NCI-H1105 (cell line): ENCODE measurements around the gene FOXO3.
"Not testable (repeated sequence)": the region's sequence is repeated elsewhere in the genome, so short reads cannot be mapped to it uniquely, and the experiment has no call there.

Source experiments
- DNase-seq: peaks from one replicate; lab custom pipeline; 2025; lab: John Stamatoyannopoulos, UW

The FOXO3 gene

DNA sequence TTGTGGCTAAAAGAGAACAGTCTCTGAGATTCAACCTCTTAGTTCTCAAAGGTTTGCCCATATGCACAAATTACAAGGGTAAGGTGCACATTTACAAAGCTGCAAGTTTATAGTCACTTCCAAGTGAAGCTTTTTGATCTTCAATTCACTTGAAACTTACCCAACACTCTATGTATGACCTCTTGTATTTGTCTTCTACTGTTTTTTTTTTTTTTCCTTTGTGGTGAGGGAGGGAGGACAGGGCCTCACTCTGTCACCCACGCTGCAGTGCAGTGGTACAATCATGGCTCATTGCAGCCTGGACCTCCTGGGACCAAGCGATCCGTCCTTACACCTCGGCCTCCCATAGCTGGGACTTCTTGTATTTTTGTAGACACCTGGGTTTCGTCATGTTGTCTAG is 4.5 kb upstream of the FOXO3 start:
- no peak for DNase-seq

DNA sequence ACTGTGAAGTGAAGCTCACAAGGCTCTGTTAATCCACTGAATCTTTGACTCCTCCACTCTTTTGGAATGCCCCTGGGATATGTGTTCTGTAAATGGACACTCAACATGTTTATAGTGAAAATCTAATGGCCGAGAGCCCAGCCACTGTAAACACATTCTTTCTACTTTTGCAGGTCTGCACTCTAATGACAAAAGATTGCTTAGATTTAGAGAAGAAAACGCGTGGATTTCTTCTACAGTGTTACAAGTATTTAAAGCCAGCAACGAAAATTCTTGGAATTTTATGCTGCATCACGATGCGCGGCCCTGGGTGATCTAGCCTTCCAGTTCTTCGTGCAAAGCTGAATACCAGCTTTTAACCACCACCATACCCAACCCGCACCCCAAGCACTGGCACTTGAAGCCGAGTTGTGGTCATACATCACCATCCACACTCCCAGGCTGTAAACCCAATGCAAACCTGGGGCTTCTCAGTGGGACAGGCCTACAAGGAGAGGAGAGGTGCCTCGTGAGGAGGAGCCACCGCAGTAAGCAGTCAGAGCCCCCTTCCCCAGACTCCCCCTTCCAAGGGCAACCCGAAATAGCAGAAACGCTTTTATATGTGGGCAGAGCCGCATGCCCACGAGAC is 3.7 kb upstream of the FOXO3 start:
- no peak for DNase-seq

DNA sequence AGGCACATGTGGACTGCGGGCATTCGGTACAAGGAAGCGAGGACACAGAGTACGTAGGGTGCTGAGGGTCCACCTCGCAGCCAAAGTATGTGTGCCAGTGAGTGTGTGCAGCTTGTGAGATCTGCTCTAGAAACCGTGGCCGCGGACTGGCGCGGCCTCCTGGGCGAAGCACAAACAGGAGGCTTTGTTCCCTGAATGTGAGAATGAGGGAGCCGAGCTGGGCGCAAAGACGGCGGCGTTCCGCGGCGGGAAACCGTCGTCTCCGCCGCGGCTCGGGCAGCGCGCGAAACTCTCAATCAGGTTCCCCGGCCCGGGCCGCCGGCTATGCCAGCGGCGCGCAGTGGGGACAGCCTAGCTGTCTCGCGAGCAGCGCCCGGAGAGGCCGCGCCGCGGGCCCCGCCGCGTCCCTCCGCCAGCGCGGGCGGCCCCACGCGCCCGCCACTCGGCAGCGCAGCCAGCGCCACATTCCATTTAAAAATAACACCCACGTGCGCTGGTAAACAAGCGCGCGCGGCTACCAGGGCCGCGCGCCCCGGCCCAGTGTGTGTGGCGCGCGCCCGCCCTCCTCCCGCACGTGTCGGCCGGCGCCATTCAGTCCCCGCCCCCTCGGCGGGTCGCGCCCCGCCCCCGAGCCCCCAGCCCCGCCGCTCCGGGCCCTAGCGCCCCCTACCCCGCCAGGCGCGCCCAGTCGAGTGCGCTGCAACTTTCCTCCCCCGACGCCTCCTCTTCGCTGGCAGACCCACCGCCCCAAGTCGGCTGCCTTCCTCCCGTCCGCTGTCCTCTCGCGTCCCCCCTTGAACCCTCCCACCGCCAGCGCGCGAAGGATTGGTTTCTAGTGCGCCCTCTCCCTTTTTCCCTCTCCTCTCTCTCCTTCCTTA is 3.0 kb upstream of the FOXO3 start:
- DNase-seq, result peak; percentile 83

DNA sequence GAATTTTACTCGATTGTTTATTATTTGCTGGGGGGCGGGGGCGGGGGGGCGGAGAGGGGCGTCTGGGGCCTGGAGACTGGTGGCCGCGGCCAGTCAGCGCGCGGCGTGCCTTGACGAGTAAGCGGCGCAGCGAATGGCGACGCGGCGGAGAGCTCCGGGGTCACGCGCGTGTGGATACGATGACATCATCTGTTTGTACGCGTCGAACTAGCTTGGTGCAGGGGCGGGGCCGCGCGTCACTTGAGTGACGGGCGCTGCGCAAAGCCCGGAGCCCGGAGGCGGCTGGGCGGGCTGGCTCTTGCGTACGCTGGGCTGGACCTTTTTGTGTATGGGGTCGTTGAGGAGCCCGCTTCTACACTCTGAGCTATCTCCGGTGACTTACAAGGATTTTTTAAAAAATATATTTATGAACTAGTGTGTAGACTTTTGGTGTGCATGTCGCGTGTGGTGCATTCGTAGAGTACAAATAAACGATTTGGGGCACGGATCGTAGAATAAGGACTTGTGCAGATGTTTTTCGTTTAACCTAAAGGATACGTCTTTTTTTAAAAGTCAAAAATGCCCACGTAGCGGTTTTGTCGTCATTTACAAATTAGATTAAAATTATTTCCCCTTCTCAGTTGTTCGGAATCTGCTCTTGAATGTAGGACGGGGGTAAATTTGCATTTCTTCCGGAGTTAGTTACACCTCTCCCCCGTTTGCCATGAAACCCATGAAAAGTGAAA is 2.2 kb upstream of the FOXO3 start:
- peak; percentile 99 for DNase-seq

DNA sequence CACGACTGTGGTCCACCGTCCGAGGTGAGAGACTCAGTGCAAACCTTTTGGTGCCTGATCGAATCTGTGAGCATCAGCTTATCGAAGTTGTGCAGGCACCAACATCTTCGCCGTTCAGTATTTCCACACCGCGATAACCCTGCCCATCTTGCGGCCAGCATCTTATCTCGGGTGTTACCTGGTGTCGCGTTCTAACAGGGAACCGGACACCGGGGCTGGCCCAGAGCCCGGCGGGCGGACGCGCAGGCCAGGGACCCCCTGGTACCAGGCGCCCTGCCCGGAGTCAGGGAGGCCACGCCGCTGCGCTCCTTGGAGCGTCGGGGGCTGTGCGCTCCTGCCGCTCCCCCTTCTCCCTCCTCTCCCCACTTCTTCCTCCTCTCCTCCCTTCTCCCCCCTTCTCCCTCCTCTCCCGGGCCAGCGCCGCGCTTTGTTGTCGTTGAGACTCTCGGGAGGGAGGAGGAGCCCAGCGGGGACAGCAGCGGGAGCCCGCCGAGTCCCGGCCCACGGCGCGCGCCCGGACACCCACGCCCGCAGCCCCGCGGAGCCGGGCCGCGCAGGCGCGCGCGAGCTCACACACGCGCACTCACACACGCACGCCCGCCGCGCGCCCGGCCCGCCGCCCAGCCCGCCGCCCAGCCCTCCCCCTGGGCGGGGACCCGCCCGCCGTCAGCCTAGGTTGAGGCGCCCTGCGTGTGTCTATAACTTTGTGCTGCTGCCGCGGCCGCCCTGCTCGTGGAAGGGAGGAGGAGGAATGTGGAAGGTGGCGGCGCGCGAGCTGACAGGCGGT is 1.4 kb upstream of the FOXO3 start:
- DNase-seq, result peak; percentile 82

DNA sequence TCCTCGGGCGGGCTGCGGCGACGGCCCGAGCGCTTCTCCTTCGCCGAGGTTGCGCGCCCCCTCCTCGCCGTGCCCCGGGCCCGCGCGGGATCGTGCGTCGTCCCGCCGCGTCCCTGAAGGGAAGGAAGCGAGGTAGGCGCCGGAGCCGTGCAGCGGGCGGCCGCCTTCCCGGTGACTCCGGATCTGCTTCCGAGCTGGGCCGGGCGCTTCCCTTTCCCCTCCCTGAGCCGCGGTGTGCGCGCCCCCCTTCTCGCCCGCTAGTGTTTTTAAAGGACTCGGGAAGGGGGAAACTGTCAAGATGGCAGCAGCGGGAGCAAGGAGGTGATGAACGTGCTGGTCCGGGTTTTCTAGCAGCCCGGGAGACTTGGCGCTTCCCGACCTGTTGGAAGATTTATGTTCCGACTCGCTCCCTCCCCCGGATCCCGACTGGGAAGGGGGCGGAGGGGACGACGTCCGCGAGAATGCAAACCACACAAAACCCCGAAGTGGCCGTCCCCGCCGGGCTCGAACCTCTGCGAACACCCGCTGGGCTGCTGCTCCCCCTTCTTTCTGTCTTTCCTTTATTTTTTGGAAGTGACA is 744 bp upstream of the FOXO3 start:
- DNase-seq, result peak; percentile 77

DNA sequence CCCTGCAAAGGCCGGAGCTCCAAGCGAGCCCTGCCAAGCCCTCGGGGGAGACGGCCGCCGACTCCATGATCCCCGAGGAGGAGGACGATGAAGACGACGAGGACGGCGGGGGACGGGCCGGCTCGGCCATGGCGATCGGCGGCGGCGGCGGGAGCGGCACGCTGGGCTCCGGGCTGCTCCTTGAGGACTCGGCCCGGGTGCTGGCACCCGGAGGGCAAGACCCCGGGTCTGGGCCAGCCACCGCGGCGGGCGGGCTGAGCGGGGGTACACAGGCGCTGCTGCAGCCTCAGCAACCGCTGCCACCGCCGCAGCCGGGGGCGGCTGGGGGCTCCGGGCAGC is 561 bp downstream of the FOXO3 start:
- not testable (repeated sequence) for DNase-seq

DNA sequence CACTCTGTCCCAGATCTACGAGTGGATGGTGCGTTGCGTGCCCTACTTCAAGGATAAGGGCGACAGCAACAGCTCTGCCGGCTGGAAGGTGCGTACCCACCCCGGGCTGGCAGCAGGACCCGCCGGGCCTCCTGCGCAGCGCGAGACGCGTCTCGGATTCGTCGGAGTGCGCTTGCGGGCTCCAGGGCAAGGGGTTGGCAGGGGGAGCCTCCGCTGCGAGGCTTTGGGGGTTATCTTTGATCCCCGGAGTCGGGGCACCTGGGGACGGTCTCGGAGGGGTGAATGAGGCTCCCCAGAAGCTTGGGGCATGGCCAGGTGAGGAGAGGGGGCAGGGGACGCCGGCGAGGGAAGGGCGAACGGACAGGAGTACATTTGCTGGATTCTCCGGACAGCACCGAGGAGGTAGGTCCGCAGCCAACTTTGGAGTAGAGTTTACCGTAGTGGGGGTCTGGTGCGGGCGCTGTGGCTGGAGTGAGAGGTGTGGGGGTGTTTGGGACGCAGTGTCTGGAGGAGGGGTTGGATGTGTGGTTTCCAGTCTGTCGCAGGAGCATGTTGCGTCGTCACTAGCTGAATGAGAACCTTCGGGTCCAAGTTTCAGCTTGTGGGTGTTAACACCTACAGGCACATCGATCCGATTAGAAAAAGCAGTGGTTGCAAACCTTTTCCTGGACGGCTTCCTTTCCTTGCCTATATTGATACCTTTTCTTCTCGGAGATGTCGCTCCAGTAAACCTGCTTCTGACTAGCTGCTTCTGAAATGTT is 1.2 kb downstream of the FOXO3 start:
- DNase-seq, result peak; percentile 35

DNA sequence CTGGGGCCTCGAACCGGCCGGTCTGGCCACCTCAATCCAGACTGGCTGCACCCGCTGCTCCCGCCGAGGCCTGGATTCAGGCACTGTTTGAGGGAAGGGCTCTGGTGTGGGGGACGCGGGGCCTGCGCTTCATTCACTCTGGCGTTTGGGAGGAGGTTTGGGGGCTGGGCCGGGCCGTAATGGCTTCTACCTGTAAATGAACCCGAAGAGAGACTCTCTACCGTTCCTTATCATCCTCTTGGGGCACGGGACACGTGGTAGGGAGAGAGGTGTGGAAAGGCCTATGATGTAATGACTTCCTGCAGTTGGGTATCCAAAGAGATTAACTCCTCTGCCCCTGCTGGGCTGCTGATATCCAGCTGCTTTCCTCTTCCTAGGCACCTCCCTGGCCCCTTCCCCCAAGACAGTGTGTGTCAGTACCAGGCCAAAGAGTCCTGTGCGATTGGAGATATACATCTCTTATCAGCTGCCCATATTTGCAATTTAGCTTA is 1.8 kb downstream of the FOXO3 start:
- DNase-seq, result peak; percentile 69

DNA sequence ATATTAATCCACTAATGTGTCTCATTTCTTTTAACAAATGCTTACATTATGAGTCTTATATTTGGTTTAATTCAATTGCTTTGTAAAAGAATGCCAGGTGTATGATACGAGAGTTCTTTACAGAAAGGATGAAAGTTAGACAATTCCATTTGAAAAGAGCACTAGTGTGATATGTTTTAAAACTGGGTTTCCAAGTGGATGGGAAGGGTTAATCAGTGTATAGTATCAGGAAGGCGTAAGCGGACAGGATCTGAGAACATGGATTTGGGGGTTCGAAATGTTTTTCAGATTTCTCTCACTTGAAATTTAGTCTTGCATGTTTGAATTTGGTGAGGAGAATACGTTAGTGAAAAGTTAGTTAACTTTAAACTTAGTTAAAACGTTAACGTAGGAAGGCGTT is 2.6 kb downstream of the FOXO3 start:
- DNase-seq, result no peak

DNA sequence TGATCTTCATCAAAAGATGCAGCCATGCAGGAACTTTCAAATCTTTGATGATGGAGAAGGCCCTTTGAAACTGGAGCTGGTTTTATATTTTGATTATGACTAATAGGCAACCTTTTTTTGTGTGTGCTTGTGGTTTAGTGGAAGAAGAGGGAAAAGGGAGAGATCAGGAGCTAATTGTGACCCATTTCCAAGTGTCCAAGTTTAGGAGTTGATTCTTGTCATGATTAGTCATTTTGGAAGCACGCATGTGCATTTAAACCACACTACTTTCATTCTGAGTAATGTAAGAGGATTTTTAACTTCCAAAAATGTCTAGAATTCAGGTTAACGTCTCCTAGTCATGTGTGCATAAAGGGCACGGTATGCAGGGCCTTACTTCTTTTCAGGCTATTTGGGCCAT is 3.5 kb downstream of the FOXO3 start:
- no peak for DNase-seq

DNA sequence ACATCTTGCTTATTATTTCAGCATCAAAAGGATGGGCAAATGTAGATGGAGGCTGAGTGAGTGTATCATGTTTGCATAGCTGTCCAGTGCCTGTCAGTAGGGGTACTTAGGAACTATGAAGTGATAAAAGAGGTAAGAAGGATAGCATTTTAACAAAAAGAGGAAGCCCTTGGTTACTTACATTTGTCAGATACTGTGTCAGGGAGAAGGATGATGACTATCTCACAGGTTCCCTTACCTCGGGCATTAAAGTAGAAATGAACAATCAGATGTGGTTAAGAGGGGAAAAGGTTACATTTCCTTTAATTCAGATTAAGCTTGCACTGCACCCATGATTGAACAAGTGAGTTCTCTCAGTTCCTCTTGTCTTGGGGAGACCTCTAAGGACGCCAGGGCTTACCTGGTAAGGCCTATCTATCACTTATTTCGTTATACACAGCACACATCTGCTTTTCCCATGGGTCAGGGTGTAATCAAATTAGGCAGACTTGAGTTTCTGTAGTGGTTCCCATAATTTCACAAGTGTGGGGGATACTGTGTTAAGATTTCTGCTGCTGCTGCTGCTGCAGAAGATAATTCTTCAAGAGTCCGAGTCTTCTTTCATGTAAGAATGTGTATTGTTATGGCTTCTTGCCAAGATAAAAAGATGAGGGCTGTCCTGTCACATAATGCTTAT is 4.5 kb downstream of the FOXO3 start:
- no peak for DNase-seq

DNA sequence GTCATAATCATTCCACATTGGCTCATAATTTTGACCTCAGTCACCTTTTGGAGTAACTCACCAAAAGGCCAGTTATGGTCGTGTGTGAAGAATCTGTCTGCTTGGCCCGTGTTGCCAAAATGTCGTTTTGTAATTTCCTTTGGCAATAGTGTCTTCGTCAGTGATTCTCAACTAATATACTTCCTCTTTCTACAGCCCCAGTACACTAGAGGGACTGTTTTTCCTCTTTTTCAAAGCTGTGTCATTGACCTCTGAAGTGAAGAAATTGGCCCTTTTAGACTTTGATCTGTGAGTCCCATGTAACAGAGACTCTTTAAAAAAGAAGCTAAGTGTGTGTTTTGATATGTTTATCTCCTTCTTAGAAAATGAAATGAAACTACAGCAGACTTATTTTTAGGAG is 5.2 kb downstream of the FOXO3 start:
- no peak for DNase-seq

DNA sequence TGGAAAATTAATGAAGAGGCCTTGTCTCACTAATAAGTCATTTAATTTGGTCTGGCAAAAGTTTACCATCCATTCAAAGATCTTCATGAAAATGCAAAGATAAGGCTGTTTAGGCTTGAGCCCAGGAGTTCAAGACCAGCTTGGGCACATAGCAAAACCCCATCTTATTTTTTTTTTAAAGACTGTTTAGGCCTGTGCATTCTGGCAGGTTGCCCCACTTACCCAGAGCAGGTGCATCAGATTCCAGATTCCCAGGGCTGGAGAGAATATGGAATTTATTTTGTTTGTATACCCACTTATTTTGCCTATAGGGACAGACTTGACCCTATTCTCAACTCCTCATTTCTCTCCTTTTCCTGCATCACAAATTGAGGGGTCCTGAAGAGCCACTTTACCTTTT is 5.7 kb downstream of the FOXO3 start:
- peak; percentile 51 for DNase-seq

DNA sequence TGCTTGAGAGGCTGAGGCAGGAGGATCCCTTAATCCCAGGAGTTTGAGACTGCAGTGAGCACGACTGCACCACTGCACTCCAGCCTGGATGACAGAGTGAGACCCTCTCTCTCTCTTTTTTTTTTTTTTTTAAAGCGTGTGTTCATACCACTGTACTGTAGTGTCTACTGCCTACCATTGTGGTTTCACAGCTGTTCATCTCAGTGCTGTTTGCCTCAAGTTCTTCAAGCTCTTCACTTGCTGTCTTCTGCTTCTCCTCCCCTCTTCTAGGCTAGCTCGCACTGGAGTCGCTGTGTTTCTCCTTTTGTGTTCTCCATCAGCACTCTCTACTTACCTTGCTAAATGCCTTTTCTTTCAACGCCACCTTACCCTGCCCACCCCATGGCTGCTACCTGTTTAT is 7.4 kb downstream of the FOXO3 start:
- DNase-seq, result no peak

DNA sequence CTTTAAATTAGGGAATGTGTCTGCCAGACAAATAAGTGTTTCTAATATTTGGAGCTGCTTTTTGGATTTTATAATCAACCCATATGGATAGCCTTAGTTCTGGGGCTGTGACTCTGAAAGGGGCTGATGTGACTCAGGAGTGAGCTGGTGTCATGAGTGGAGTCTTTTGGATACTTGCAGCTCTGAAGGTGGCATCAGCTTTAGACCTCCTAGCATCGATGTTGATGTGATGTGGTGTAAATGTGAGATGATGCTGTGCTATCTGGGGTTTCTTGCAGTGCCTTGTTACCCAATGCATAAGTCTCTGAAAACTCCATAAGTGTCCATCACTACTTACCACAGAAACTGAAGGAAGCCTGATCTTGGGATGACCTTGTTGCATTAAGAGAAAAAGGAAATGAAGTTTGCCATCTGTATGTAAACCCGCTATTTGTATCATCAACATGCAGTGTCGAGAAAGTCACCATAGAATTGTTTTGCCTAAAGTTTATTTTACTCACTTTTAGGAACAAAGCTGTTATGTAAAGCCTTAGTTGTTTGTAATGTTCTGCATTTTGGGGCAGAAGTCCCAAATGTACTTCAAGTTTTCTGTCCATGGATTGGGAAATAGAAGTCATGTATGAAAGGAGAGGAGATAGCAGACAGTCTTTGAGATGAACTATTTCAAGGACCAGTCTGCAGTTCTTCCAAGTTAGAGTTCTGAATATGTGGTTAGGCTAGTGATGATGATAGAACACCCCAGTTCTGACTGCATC is 8.0 kb downstream of the FOXO3 start:
- no peak for DNase-seq

DNA sequence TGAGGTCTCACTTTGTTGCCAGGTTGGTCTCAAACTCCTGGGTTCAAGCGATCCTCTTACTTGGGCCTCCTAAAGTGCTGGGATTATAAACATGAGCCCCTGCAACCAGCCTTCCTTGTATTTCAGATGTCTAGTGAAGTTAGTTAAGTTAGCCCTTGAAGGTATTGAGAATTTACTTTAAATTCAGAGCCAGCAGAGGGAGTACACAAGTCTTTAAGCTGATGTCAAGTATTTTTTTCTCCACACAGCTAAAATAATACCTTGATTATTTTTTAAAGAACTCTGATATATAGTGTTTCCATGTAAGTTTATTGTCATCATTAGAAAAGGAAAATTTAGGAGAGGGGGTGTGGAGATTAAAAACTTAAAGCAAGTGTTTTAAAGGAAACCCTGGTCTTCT is 9.8 kb downstream of the FOXO3 start:
- DNase-seq, result no peak

DNA sequence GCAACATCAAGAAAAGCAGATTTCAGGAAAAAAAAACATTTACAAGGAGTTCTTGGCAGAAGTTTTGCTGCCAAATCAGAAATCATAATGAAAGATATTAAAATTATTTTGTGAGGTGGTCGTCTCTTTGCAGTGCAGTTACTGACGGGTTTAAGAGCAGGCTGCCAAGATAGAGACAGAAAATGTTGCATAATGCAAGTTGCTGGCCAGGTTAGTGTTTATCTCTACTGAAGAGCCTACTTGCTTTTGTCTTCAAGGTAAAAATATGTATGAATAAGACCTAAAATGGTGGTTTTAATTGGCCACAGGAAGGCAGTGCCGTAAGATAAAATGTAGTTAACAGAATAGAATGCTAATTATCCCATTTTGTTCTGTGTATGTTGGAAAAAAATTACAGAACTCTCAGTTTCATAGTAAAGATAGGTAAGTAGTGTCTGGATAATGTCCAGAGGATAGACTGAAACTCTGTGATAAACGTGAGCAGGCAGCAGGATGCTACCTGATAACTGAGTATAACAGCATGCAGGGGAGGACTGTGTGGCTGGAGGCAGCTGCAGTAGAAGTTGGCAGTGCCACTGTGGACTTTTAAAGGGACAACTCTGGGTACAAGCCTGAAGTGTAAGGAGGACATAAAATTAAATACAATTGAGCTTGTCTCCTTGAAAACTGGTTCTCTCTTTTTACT is 13.9 kb downstream of the FOXO3 start:
- no peak for DNase-seq

DNA sequence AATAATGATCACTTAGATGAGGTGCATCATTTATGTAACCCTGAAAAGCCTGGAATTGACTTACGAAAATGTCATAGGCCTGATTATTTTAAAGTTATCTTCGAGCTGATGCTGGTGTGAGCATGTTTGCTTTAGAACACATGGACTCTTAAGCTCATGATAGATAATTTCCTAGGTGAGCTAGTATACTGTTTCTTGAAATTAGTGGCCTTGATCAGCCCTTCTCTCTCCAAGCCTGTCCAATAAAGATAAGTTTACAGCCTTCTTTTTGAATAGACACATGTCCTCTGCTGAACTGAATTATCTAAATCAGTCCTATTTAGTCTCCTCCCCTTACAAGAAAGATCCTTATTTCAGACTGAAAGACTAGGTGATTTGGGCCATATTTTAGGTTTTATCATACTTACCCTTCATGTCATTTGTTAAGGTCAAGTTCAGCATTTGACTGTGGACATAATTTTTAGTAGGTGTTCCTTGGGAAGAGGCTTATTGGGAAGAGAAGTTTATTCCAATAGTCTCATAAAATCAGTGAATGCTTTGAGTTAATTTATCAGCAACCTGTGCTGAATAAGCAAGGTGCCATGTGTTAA is 15.3 kb downstream of the FOXO3 start:
- DNase-seq, result no peak
